ENCODE measurements around the gene ESF1.

ESF1 gene

DNA sequence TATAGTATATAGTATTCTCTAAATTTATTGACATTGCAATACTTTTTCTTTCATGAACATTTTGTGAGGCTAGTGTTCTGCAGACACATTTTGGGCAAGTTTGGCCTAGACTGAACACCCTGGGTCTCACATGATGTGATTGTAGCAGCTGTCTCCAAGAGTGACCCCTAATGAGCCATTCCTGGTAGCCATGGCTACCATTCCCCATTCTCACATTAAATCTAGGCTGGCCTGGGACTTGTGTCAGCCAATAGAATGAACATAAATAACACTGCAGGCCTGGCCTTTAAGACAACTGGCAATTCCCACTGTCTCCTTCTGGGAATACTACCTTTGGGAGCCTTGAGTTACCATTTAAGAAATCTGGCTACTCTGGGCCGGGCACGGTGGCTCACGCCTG, 108.0 kb downstream of the ESF1 start:
- H3K4me3 ChIP-seq (replicated peaks in 1 of 2; ENCODE audit: low read depth in 2 of 2, low read length in 2 of 2), result no peak overlapping the region
- no peak for DNase-seq (ENCODE audit: low read depth in 2 of 2)
- TF ChIP-seq, protein P1, sequence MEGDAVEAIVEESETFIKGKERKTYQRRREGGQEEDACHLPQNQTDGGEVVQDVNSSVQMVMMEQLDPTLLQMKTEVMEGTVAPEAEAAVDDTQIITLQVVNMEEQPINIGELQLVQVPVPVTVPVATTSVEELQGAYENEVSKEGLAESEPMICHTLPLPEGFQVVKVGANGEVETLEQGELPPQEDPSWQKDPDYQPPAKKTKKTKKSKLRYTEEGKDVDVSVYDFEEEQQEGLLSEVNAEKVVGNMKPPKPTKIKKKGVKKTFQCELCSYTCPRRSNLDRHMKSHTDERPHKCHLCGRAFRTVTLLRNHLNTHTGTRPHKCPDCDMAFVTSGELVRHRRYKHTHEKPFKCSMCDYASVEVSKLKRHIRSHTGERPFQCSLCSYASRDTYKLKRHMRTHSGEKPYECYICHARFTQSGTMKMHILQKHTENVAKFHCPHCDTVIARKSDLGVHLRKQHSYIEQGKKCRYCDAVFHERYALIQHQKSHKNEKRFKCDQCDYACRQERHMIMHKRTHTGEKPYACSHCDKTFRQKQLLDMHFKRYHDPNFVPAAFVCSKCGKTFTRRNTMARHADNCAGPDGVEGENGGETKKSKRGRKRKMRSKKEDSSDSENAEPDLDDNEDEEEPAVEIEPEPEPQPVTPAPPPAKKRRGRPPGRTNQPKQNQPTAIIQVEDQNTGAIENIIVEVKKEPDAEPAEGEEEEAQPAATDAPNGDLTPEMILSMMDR (IDR thresholded peaks at IDR 0.05; ENCODE audit: low read depth, low read length), result no peak

DNA sequence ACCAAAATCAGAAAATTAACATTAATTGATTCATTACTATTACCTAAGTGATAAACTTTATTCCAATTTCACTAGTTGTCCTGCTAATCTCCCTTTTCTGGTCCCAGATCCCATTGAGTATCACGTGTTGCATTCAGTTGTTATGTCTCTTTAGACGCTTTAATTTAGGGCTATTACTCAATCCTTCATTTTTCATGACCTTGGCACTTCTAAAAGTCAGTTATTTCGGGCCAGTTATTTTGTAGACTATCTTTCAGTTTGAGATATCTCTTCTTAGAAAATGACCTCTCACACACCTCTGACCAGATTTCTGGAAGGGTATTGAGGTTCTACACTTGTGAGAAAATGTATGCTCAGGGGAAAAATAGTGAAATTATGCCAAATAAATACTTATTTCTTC, 112.0 kb downstream of the ESF1 start:
- no peak overlapping the region for H3K4me3 ChIP-seq (replicated peaks in 1 of 2; ENCODE audit: low read depth in 2 of 2, low read length in 2 of 2)
- peak in 1 of 2 donors; percentile 6 for DNase-seq (ENCODE audit: low read depth in 2 of 2)
- TF ChIP-seq, protein P1 (IDR thresholded peaks at IDR 0.05; ENCODE audit: low read depth, low read length), result no peak

DNA sequence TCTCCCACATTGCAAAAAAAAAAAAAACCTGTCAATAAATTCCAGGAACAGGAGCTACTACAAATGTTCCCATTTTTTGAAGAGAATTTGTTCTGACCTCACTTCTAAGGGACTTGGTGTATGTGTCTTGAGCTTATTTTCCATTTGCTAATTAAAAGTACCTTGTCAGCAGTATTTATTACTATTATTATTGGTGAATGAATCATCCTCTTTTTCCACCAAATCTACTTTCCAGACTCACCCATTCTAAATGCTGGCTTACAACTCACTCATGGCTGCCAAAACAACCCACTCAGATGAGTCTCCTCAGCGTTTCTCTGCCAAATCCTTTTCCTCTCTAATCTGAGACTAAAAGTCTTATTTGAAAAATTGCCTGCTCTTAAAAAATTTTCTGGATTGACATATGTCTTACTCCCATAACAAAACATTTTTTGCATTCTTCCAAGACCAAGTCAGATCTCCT, 112.8 kb downstream of the ESF1 start:
- no peak overlapping the region for H3K4me3 ChIP-seq (replicated peaks in 1 of 2; ENCODE audit: low read depth in 2 of 2, low read length in 2 of 2)
- TF ChIP-seq, protein P1 (IDR thresholded peaks at IDR 0.05; ENCODE audit: low read depth, low read length), result no peak
- DNase-seq (ENCODE audit: low read depth in 2 of 2), result peak; percentile 66 to 78

DNA sequence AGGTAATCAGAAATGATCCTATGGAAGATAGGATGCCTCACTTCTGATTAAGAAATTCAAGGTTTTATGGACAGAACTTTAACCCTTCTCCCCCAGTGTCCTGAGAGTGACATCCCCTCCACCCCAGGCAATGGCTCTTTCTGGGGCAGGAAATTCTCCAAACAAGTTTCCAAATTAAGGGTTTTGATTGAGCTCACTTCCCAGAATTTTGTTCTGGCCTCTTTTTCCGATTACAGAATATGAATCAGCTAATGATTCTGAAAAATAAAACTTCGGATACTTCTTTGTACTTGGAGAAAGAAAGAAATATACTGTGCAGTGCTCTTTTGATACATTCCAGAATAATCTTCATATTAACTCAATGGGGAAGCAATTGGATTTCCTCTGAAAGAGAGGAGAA, 113.2 kb downstream of the ESF1 start:
- TF ChIP-seq, protein P1 (IDR thresholded peaks at IDR 0.05; ENCODE audit: low read depth, low read length), result no peak
- DNase-seq (ENCODE audit: low read depth in 2 of 2), result no peak
- H3K4me3 ChIP-seq (replicated peaks in 1 of 2; ENCODE audit: low read depth in 2 of 2, low read length in 2 of 2), result no peak overlapping the region

DNA sequence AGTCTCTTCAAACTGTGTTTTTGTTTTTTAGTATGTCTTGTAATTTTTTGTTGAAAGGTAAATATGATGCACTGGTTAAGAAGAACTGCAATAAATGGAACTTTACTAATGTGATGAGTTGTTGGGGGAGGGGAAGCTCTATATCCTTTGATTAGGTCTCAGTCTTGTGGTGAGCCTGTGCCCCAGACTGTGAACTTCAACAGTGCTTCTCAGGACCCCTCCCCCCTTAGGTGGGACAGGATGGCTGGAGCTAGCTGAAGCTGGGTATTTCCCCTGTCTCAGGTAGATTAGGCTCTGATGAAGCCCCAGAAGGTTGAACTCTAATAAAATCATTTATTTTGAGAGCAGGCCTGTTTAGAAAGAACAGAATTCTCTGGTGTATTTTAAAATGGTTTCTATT, 114.6 kb downstream of the ESF1 start:
- TF ChIP-seq, protein P1 (IDR thresholded peaks at IDR 0.05; ENCODE audit: low read depth, low read length), result no peak
- no peak overlapping the region for H3K4me3 ChIP-seq (replicated peaks in 1 of 2; ENCODE audit: low read depth in 2 of 2, low read length in 2 of 2)

DNA sequence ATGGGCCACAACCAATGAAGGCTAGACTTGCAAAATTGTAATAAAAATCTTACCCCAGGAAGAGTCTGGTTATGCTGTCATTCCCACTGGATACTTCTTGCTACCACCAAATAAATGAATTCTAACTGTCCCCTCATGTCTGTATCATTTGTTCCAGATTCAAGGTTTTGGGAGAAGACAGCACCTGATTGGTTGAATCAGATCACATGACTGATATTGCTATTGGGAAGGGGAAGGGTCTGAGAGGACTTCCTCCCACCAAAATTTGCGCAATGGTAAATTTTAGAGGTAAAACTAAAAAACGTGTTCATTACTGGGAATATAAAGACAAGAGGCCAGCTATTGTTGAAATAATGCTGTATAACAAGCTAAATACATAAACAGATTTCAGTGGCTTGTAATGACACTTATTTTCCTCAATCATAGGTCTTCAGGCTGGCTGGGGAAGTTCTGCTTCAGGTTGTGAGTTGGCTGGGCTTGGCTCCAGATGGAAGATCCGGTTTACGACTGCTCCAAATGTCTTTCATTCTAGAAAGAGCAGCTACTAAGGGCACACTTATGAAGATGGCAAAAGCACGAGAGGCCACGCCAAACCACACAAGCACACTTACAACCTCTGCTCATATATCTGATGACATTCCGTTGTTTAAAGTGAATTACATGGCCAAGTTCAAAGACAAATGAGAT, 118.9 kb downstream of the ESF1 start:
- no peak for DNase-seq (ENCODE audit: low read depth in 2 of 2)
- no peak overlapping the region for H3K4me3 ChIP-seq (replicated peaks in 1 of 2; ENCODE audit: low read depth in 2 of 2, low read length in 2 of 2)
- TF ChIP-seq, protein P1 (IDR thresholded peaks at IDR 0.05; ENCODE audit: low read depth, low read length), result no peak

More for the DNA sequence above, 114.6 kb downstream of the ESF1 start:
- no peak for DNase-seq (ENCODE audit: low read depth in 2 of 2)
